ES-I3 (cell line): Measurements from ENCODE around the gene IFNL2.
"Not testable (repeated sequence)": the region's sequence is repeated elsewhere in the genome, so short reads cannot be mapped to it uniquely, and the experiment has no call there.

Experiments used
- H3K36me3 ChIP-seq: 2 replicates; pipeline ENCODE4 v1.6.1; 2013; ENCODE audit warnings: mild to moderate bottlenecking, low read length, control low read depth, moderate library complexity; ENCODE audit not compliant: insufficient read depth
- H3K4me1 ChIP-seq: 2 replicates; pipeline ENCODE4 v1.6.1; 2013; ENCODE audit warnings: mild to moderate bottlenecking, control low read depth, low read length; ENCODE audit not compliant: insufficient read depth
- H3K9ac ChIP-seq: 2 replicates; pipeline ENCODE4 v1.6.1; 2013; ENCODE audit warnings: low read depth, mild to moderate bottlenecking, low read length, moderate library complexity
- H3K9me3 ChIP-seq: 2 replicates; pipeline ENCODE4 v1.6.1; 2013; ENCODE audit warnings: mild to moderate bottlenecking, low read length, moderate library complexity; ENCODE audit not compliant: control insufficient read depth, insufficient read depth

The IFNL2 gene

GRCh38 chr19:39264306-39265290, 3.6 kb upstream of the IFNL2 start:
- Histone ChIP-seq H3K4me1 (no peaks in the 10 kb centered on the region; the same call in 1 of the 2 replicates), H3K9ac (peak overlapping the region; percentile 42; the same call in 1 of the 2 replicates), H3K36me3 (no peaks in the 10 kb centered on the region), H3K9me3 (no peaks in the 10 kb centered on the region; the same call in 1 of the 2 replicates)

- Histone ChIP-seq H3K9me3 (no peaks in the 10 kb centered on the region; the same call in 1 of the 2 replicates), H3K4me1 (no peaks in the 10 kb centered on the region; the same call in 1 of the 2 replicates), H3K36me3 (no peaks in the 10 kb centered on the region), H3K9ac (no peak overlapping the region; the same call in 1 of the 2 replicates)
Measured at GRCh38 chr19:39265321-39265916, 2.8 kb upstream of the IFNL2 start.

- not testable (repeated sequence) for H3K9me3 ChIP-seq, H3K36me3 ChIP-seq, H3K4me1 ChIP-seq, H3K9ac ChIP-seq
Measured at GRCh38 chr19:39268531-39269223, 481 bp downstream of the IFNL2 start.

- not testable (repeated sequence) for H3K9ac ChIP-seq, H3K36me3 ChIP-seq, H3K4me1 ChIP-seq, H3K9me3 ChIP-seq
Measured at GRCh38 chr19:39269369-39269768, 1.2 kb downstream of the IFNL2 start.

GRCh38 chr19:39270036-39270871, 2.1 kb downstream of the IFNL2 start:
- Histone ChIP-seq H3K36me3 (no peaks in the 10 kb centered on the region), H3K4me1 (no peaks in the 10 kb centered on the region), H3K9ac (no peak overlapping the region), H3K9me3 (no peaks in the 10 kb centered on the region; the same call in 1 of the 2 replicates)

- not testable (repeated sequence) for H3K4me1 ChIP-seq, H3K36me3 ChIP-seq, H3K9me3 ChIP-seq, H3K9ac ChIP-seq
Measured at GRCh38 chr19:39273859-39274258, 5.7 kb downstream of the IFNL2 start.

GRCh38 chr19:39275578-39275977, 7.4 kb downstream of the IFNL2 start:
- Histone ChIP-seq H3K9me3 (no peaks in the 10 kb centered on the region), H3K9ac (no peak overlapping the region), H3K4me1 (no peaks in the 10 kb centered on the region), H3K36me3 (no peaks in the 10 kb centered on the region)

- H3K36me3 ChIP-seq, result no peaks in the 10 kb centered on the region
- H3K4me1 ChIP-seq, result no peaks in the 10 kb centered on the region
- no peaks in the 10 kb centered on the region for H3K9me3 ChIP-seq
- no peak overlapping the region for H3K9ac ChIP-seq
Measured at GRCh38 chr19:39276740-39277139, 8.5 kb downstream of the IFNL2 start.

GRCh38 chr19:39277598-39277997, 9.4 kb downstream of the IFNL2 start:
- H3K4me1 ChIP-seq, result no peaks in the 10 kb centered on the region
- no peak overlapping the region for H3K9ac ChIP-seq
- H3K36me3 ChIP-seq, result no peaks in the 10 kb centered on the region
- no peaks in the 10 kb centered on the region for H3K9me3 ChIP-seq

GRCh38 chr19:39282021-39282420, 13.8 kb downstream of the IFNL2 start:
- H3K4me1 ChIP-seq, result no peaks in the 10 kb centered on the region
- H3K9ac ChIP-seq, result no peak overlapping the region
- H3K9me3 ChIP-seq, result no peaks in the 10 kb centered on the region
- no peaks in the 10 kb centered on the region for H3K36me3 ChIP-seq

GRCh38 chr19:39284032-39284431, 15.8 kb downstream of the IFNL2 start:
- H3K9me3 ChIP-seq, result no peaks in the 10 kb centered on the region

GRCh38 chr19:39293394-39293793, 25.2 kb downstream of the IFNL2 start:
- Histone ChIP-seq H3K9me3 (no peaks in the 10 kb centered on the region), H3K36me3 (no peaks in the 10 kb centered on the region), H3K9ac (no peak overlapping the region), H3K4me1 (no peaks in the 10 kb centered on the region)

More at GRCh38 chr19:39284032-39284431, 15.8 kb downstream of the IFNL2 start:
- Histone ChIP-seq H3K36me3 (no peaks in the 10 kb centered on the region), H3K4me1 (no peaks in the 10 kb centered on the region), H3K9ac (no peak overlapping the region)

GRCh38 chr19:39296055-39296645, 28.0 kb downstream of the IFNL2 start, which contains the start of gene IFNL1:
IFNL1 (plus strand) TSS chr19:39296407; CDS start chr19:39296422, 15 bp downstream.
- H3K9ac ChIP-seq, result no peak within 1 kb of the TSS
- H3K9me3 ChIP-seq, result no peaks in the 10 kb centered on the region
- no peaks in the 10 kb centered on the region for H3K4me1 ChIP-seq
- H3K36me3 ChIP-seq, result no peaks in the 10 kb centered on the region
